Type B pancreatic cell (in vitro differentiated cells): ENCODE measurements around the gene TUBGCP6. TPM values are rescaled to one million over a fixed set of nuclear protein-coding genes. Genes with fewer than 3 reads are reported as not detected.

Experiments used
- DNase-seq: peaks from one replicate; pipeline ENCODE4 v3.0.0; 2021; ENCODE audit warnings: mixed read lengths; ENCODE audit not compliant: unreplicated experiment; ENCODE audit errors: extremely low spot score
- H3K27ac Mint-ChIP-seq: 2 replicates; pipeline ENCODE4 v1.8.0; 2021; ENCODE audit warnings: mild to moderate bottlenecking, mixed read lengths
- H3K27me3 Mint-ChIP-seq: 2 replicates; pipeline ENCODE4 v1.8.0; 2021; ENCODE audit warnings: mixed read lengths
- H3K36me3 Mint-ChIP-seq: 2 replicates; pipeline ENCODE4 v1.8.0; 2021; ENCODE audit warnings: mixed read lengths
- H3K4me1 Mint-ChIP-seq: one replicate; pipeline ENCODE4 v1.8.0; 2021; ENCODE audit warnings: mixed read lengths; ENCODE audit not compliant: unreplicated experiment
- H3K4me3 Mint-ChIP-seq: 2 replicates; pipeline ENCODE4 v1.8.0; 2021; ENCODE audit warnings: mild to moderate bottlenecking, mixed read lengths
- H3K9me3 Mint-ChIP-seq: 2 replicates; pipeline ENCODE4 v1.8.0; 2021; ENCODE audit warnings: mixed read lengths
- total RNA-seq: library from RNA; stranded (reverse); gene quantifications from 2 replicates; pipeline ENCODE4 v1.2.1, GENCODE V29; 2021; ENCODE audit warnings: low replicate concordance
- TF ChIP-seq, protein P1 (sequence below): fragments of 200-600 bp; sonication (generic); conservative IDR thresholded peaks from 2 replicates; pipeline ENCODE4 v1.5.0; 2021; ENCODE audit warnings: antibody characterized with exemption, mild to moderate bottlenecking

The TUBGCP6 gene
- total RNA-seq, 1 donor from 2014 or later, result 51.4 TPM

DNA sequence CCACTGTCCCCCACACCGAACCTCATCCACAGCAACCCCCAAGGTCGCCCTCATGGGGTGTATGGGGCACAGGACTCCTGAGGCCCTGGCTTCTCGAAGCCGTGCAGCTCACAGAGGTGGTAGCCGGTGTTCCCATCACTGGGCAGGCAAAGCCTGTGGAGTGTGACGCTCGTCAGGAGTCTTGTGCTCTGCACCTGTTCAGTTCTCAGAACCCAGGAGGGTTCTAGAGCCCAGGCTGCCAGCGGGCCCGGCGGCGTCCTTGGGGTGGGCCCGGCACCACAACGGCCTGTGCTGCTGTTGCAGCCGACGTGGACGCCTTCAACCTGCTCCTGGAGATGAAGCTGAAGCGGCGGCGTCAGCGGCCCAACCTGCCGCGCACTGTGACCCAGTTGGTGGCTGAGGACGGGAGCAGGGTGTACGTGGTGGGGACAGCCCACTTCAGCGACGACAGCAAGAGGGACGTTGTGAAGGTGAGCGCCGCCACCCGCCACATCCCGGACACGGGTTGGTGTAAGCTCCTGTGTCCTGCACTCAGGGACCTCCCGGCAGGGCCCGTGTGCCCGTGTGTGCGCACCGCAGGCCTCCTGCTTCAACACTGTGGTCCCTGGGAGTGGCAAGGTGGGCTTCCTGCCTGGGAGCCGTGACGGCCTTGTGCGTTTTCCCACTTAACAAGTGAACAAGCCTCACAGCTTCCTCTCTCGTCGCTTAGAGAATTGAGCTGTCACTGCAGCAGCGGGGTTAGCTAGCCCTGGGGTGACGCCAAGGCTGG, 50.6 kb downstream of the TUBGCP6 start:
- Mint-ChIP-seq H3K27ac (no peak overlapping the region), H3K4me1 (peaks cover 8% of the 10 kb centered on the region), H3K9me3 (no peaks in the 10 kb centered on the region), H3K36me3 (no peaks in the 10 kb centered on the region), H3K27me3 (no peaks in the 10 kb centered on the region), H3K4me3 (no peak overlapping the region)
- DNase-seq, result no peak
- TF ChIP-seq, protein P1, sequence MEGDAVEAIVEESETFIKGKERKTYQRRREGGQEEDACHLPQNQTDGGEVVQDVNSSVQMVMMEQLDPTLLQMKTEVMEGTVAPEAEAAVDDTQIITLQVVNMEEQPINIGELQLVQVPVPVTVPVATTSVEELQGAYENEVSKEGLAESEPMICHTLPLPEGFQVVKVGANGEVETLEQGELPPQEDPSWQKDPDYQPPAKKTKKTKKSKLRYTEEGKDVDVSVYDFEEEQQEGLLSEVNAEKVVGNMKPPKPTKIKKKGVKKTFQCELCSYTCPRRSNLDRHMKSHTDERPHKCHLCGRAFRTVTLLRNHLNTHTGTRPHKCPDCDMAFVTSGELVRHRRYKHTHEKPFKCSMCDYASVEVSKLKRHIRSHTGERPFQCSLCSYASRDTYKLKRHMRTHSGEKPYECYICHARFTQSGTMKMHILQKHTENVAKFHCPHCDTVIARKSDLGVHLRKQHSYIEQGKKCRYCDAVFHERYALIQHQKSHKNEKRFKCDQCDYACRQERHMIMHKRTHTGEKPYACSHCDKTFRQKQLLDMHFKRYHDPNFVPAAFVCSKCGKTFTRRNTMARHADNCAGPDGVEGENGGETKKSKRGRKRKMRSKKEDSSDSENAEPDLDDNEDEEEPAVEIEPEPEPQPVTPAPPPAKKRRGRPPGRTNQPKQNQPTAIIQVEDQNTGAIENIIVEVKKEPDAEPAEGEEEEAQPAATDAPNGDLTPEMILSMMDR, result no peak

DNA sequence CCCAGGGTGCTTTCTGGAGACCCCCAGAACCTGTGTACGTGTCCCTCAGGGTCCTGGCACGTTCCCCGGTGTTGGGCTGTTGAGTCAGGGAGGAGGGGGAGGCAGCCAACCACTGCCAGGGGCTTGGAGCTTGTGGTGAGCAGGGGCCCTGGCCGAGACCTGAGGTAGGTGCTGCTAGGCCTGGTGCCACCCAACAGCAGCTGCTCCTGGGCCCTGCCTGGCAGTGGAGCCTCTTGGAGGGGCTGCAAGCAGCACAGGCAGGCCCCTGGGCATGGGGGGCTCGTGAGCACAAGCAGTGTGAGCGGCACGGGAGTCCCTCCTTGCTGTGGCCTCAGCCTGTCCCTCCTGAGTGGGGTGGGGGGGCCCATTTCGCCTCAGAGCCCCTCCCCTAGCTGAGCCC, 51.2 kb downstream of the TUBGCP6 start:
- Mint-ChIP-seq H3K27me3 (no peaks in the 10 kb centered on the region), H3K36me3 (no peaks in the 10 kb centered on the region), H3K4me1 (peaks cover 9% of the 10 kb centered on the region), H3K9me3 (no peaks in the 10 kb centered on the region), H3K27ac (no peak overlapping the region), H3K4me3 (no peak overlapping the region)
- TF ChIP-seq, protein P1, result no peak
- DNase-seq, result no peak

DNA sequence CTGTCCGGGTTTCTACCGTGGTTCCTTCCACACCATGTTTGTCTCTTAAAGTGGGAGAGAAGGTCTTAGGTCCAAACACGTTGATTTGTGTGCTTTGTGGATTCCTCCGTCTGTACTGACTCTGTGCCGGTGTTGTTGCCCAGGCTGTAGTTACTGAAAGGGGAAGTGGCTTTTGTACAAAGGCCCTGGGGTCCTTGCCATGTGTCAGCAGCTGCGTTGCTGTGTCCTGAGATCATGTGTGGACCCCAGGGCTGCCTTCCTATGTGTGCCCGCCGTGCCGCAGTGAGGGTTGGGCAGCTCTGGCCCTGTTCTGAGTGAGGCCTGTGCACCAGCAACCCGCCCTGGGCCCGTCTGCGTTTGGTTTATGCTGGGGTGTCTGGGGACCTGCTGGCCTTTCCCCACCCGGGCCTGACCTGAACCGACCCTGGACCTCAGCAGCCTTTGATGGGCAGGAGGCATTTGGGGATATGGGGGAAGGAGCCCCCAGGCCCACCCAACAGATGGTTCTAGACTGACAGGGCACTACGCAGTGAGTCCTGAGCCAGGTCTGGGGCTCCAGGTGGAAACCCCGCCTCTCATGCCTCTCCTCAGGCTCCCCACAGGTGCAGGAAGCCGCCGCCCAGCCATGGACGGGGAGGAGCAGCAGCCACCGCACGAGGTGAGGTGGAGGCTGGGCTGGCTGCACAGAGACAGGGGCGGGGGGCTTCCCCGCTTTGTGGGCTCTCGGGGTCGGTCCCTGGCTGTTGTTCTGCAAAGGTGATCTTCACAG, 52.2 kb downstream of the TUBGCP6 start:
- no peak overlapping the region for H3K27ac Mint-ChIP-seq
- no peaks in the 10 kb centered on the region for H3K27me3 Mint-ChIP-seq
- H3K9me3 Mint-ChIP-seq, result no peaks in the 10 kb centered on the region
- H3K36me3 Mint-ChIP-seq, result no peaks in the 10 kb centered on the region
- no peak overlapping the region for H3K4me3 Mint-ChIP-seq
- DNase-seq, result no peak
- peaks cover 9% of the 10 kb centered on the region for H3K4me1 Mint-ChIP-seq
- TF ChIP-seq, protein P1, result no peak

DNA sequence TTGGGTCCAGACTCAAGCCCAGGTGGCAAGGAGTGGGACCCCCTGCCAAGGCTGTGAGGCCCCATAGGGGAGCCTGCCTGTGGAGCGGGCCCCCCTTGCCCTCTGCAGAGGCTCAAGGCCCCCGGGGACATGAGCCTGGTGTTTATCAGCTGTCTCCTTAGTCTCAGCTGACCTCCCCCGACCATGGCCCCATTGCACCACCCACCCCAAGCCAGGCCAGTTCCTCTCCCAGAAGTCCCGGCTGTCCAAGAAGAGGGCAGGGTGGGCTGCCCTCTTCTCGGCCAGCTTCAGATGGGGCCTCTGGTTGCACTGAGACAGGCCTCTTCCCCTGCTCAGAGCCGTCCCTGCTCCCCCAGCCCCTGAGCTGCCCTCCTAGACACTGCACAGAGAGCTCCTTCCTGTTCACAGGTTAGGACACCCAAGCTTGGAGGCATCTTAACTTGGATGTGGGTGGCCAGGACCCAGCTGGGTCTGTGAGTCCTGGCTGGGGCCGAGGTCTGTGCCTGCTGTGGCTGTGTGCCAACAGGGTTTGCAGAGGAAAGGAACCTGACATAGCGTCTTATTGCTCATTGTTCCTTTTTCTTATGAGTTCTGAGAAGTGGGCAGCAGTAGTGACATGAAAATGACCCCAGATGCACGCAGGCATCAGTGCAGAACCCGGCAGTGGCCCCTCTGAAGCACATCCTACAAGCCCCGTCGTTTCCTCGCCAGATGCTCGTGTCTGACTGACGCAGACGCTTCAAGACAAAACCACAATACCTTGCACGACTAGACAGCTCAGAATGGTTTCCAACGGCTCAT, 53.7 kb downstream of the TUBGCP6 start:
- TF ChIP-seq, protein P1, result no peak
- no peaks in the 10 kb centered on the region for H3K9me3 Mint-ChIP-seq
- H3K27me3 Mint-ChIP-seq, result no peaks in the 10 kb centered on the region
- H3K27ac Mint-ChIP-seq, result peak overlapping the region; percentile 59
- no peaks in the 10 kb centered on the region for H3K36me3 Mint-ChIP-seq
- H3K4me3 Mint-ChIP-seq, result peak overlapping the region; percentile 51
- no peak for DNase-seq
- peaks cover 13% of the 10 kb centered on the region for H3K4me1 Mint-ChIP-seq

DNA sequence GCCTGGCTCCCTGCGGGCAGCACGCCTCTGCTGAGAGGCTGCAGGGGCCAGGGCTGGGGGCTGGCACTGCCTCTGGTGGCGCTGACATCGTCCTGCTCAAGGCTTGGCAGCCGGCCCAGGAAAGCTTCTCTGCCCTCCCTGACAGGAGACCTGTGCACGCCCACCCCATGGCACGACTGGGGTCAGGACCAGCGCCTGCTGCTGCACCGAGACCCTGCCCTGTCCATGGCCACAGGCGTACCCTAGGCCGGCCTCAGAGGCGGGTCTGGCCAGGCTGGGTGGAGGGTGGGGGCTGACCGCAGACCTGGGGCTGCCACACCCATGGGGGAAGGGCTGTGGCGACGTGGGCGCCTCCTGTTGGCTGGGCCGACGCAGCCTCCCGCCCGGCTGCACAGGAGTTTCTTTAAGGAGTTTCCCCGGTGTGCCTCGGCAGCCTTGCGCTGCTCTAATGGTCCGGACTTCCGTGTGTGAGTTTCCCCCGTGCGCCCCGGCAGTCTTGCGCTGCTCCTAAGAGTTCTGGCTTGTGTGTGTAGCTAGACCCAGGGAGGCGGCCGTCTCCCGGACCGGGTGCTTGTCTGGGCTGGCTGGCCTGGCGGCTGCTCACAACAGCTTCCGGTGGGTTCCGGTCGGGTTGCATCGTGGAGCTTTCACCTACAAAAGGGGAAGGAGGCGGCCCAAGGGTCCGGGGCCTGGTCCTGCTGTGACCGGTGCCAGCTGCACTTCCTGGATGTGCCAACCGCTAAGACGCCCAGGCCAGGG, 54.5 kb downstream of the TUBGCP6 start:
- Mint-ChIP-seq H3K36me3 (no peaks in the 10 kb centered on the region), H3K9me3 (no peaks in the 10 kb centered on the region), H3K4me3 (peak overlapping the region; percentile 34), H3K27ac (no peak overlapping the region), H3K27me3 (no peaks in the 10 kb centered on the region), H3K4me1 (peaks cover 13% of the 10 kb centered on the region)
- TF ChIP-seq, protein P1, result no peak
- DNase-seq, result no peak
